NCI-H1436 treated with DMSO at 0.1 percent for 48 hours (cell line): ENCODE measurements around the gene TMEM109.

Experiments
- DNase-seq: peaks from one replicate; lab custom pipeline; 2025; lab: John Stamatoyannopoulos, UW

The TMEM109 gene

GRCh38 chr11:60942219-60942618, 28.3 kb downstream of the TMEM109 start:
- no peak for DNase-seq

- DNase-seq, result peak; percentile 15
Observed at GRCh38 chr11:60942970-60943565, 29.1 kb downstream of the TMEM109 start.

- DNase-seq, result no peak
Observed at GRCh38 chr11:60944490-60945294, 30.7 kb downstream of the TMEM109 start.

- DNase-seq, result no peak
Observed at GRCh38 chr11:60945295-60945667, 31.3 kb downstream of the TMEM109 start.

- DNase-seq, result no peak
Observed at GRCh38 chr11:60946601-60947264, 32.8 kb downstream of the TMEM109 start.

GRCh38 chr11:60947700-60948099, 33.7 kb downstream of the TMEM109 start:
- DNase-seq, result no peak

- no peak for DNase-seq
Observed at GRCh38 chr11:60948250-60948649, 34.3 kb downstream of the TMEM109 start.

- no peak for DNase-seq
Observed at GRCh38 chr11:60950024-60950423, 36.1 kb downstream of the TMEM109 start.

- no peak for DNase-seq
Observed at GRCh38 chr11:60950933-60951605, 37.1 kb downstream of the TMEM109 start.

- DNase-seq, result no peak
Observed at GRCh38 chr11:60951606-60951903, 37.6 kb downstream of the TMEM109 start.

GRCh38 chr11:60951904-60952741, 38.2 kb downstream of the TMEM109 start, which contains the start of gene SLC15A3:
SLC15A3 (minus strand) TSS chr11:60952176; CDS start chr11:60951551, 625 bp downstream.
- no peak for DNase-seq

GRCh38 chr11:60952742-60953170, 38.8 kb downstream of the TMEM109 start:
- DNase-seq, result no peak

GRCh38 chr11:60953781-60954180, 39.8 kb downstream of the TMEM109 start:
- no peak for DNase-seq

GRCh38 chr11:60954421-60954820, 40.5 kb downstream of the TMEM109 start:
- DNase-seq, result no peak

- no peak for DNase-seq
Observed at GRCh38 chr11:60955571-60955970, 41.6 kb downstream of the TMEM109 start.

GRCh38 chr11:60957188-60957587, 43.2 kb downstream of the TMEM109 start:
- no peak for DNase-seq

- no peak for DNase-seq
Observed at GRCh38 chr11:60959431-60959830, 45.5 kb downstream of the TMEM109 start.

GRCh38 chr11:60960405-60960804, 46.4 kb downstream of the TMEM109 start:
- DNase-seq, result no peak

GRCh38 chr11:60964801-60965200, 50.8 kb downstream of the TMEM109 start:
- no peak for DNase-seq

- DNase-seq, result no peak
Observed at GRCh38 chr11:60966890-60967289, 52.9 kb downstream of the TMEM109 start.

GRCh38 chr11:60968223-60968622, 54.3 kb downstream of the TMEM109 start:
- no peak for DNase-seq

- DNase-seq, result no peak
Observed at GRCh38 chr11:60970369-60970774, 56.4 kb downstream of the TMEM109 start.
